ENCODE data around the gene ACLY. TPM values are rescaled to one million over a fixed set of nuclear protein-coding genes. Genes with fewer than 3 reads are reported as not detected.

Gene ACLY
- total and polyA plus RNA-seq, 2 of the 13 experiments (the other 11 are each of a cell fraction or from before 2014, with no cell fraction given): 111 to 218 TPM

GRCh38 chr17:41836550-41837196, 82.1 kb downstream of the ACLY start (continued):
- TF ChIP-seq ZNF20 (CRISPR knock-in tag; IDR thresholded peaks at IDR 0.05) (no peak), TBL1XR1 (IDR thresholded peaks at IDR 0.05; ENCODE audit: borderline replicate concordance, low read length, partially characterized antibody) (no peak), ZNF687 (CRISPR knock-in tag; IDR thresholded peaks at IDR 0.05) (no peak), SNAPC4 (CRISPR knock-in tag; IDR thresholded peaks at IDR 0.05) (0 out of 2 replicates have a peak, but pooled peaks have one; percentile 14), NR3C1 (CRISPR knock-in tag; IDR thresholded peaks at IDR 0.05) (no peak), KIAA2018 (CRISPR knock-in tag; IDR thresholded peaks at IDR 0.05; ENCODE audit: borderline replicate concordance) (no peak), CEBPG (CRISPR knock-in tag; IDR thresholded peaks at IDR 0.05) (peak; percentile 51; the same call in 1 of the 2 replicates), HES4 (CRISPR knock-in tag; IDR thresholded peaks at IDR 0.05; ENCODE audit: borderline replicate concordance) (0 out of 2 replicates have a peak, but pooled peaks have one; percentile 36), NRL (CRISPR knock-in tag; IDR thresholded peaks at IDR 0.05; ENCODE audit: borderline replicate concordance) (0 out of 2 replicates have a peak, but pooled peaks have one; percentile 28), ZNF615 (CRISPR knock-in tag; IDR thresholded peaks at IDR 0.05; ENCODE audit: borderline replicate concordance) (no peak), SRY (CRISPR knock-in tag; IDR thresholded peaks at IDR 0.05) (peak; percentile 48; the same call in 1 of the 2 replicates)

All from HepG2 (cell line).